ENCODE measurements around the gene UROS. TPM values are rescaled to one million over a fixed set of nuclear protein-coding genes. Genes with fewer than 3 reads are reported as not detected.
A peak's percentile ranks its signal among the peaks of the same experiment; 100 is the strongest.

UROS gene
- total and polyA plus RNA-seq, 2 of the 4 experiments (the other 2 are of a cell fraction): 48.7 to 56.5 TPM

DNA sequence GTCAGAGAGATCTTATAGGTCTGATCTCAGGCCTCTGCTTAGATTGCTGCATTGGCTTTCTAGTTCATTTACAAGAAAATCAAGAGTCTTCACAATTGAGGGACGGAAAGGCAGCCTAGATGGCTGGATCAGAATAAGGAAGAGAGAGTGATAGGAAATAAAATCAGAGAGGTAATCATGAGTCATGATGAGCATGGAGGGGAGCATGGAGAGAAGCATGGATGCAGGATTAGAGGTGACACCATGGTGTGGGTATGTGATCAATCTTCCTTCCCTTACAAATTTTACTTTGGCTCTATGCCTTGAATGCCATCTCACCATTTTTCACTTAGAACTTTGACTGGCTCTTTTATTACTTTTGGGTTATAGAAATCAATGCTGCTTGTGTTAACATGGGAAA is 1.7 kb upstream of the UROS start:
- no peak overlapping the region for H2BK5ac ChIP-seq (ENCODE audit: low read depth, low read length, poor library complexity, severe bottlenecking)
- dilution Hi-C loops (cut with HindIII; ENCODE audit: low sequenced_read_pairs, unreplicated experiment): no loop called here
- peaks cover 6% of the 10 kb centered on the region; the same call in 1 of the 2 replicates for H3K4me1 ChIP-seq (ENCODE audit: control insufficient read depth, insufficient read depth, low read length)
- H3K9ac ChIP-seq (ENCODE audit: low read depth, low read length): no peak overlapping the region
- no peak overlapping the region for H4K5ac ChIP-seq (ENCODE audit: low read depth, low read length)
- peak overlapping the region; percentile 9; the same call in 1 of the 2 replicates for H3K4me3 ChIP-seq (ENCODE audit: insufficient read depth, low read depth, low read length)
- TF ChIP-seq FOS (IDR thresholded peaks at IDR 0.05; ENCODE audit: low read depth, low read length) (0 out of 2 replicates have a peak, but pooled peaks have one; percentile 14), NFE2L2 (IDR thresholded peaks at IDR 0.05; ENCODE audit: low read depth, low read length) (peak; percentile 34; the same call in 1 of the 2 replicates), CHD1 (IDR thresholded peaks at IDR 0.05; ENCODE audit: low read depth, low read length) (no peak), MXI1 (IDR thresholded peaks at IDR 0.05; ENCODE audit: borderline replicate concordance, low read depth, low read length) (peak; percentile 45; the same call in 1 of the 2 replicates)
- ATAC-seq (ENCODE audit: low read depth): no peak
- H3K27me3 ChIP-seq (ENCODE audit: control insufficient read depth, insufficient read depth, low read length): no peaks in the 10 kb centered on the region
- H2AK5ac ChIP-seq (ENCODE audit: low read depth, low read length): no peak overlapping the region
- H2BK15ac ChIP-seq (ENCODE audit: low read depth, low read length): no peak overlapping the region
- intact Hi-C loops (cut with micrococcal nuclease): no loop called here
- no peak overlapping the region for H4K91ac ChIP-seq (ENCODE audit: insufficient read depth, low read depth, low read length)
- in situ Hi-C loops (cut with MboI; ENCODE audit: low sequenced_read_pairs): no loop called here
- H3K9me1 ChIP-seq (ENCODE audit: insufficient read depth, low read length): no peaks in the 10 kb centered on the region
- H3K56ac ChIP-seq (ENCODE audit: extremely low read depth, insufficient read depth, low read length): no peak overlapping the region
- no peak overlapping the region for H2AFZ ChIP-seq (replicated peaks; ENCODE audit: low read length, poor library complexity)
- ChIA-PET POLR2A (ENCODE audit: unreplicated experiment) (no interaction called here), CTCF (no interaction called here)
- H3K36me3 ChIP-seq (ENCODE audit: control insufficient read depth, insufficient read depth, low read length): peaks cover 14% of the 10 kb centered on the region
- DNase-seq: peak; percentile 61
- H4K20me1 ChIP-seq (ENCODE audit: insufficient read depth, low read length): peaks cover 13% of the 10 kb centered on the region; the same call in 1 of the 2 replicates
- H3K23ac ChIP-seq (ENCODE audit: low read depth, low read length): no peak overlapping the region
- no peak overlapping the region for H3K18ac ChIP-seq (ENCODE audit: low read depth, low read length)
- no peak overlapping the region for H2BK120ac ChIP-seq (ENCODE audit: low read depth, low read length)
- no peak overlapping the region for H2BK20ac ChIP-seq (ENCODE audit: low read depth, low read length)
- peak overlapping the region; percentile 35; the same call in 1 of the 2 replicates for H3K4me2 ChIP-seq (ENCODE audit: low read depth, low read length)
- no peak overlapping the region for H3K27ac ChIP-seq (ENCODE audit: insufficient read depth, low read length)
- no peaks in the 10 kb centered on the region for H3K9me3 ChIP-seq (ENCODE audit: control insufficient read depth, insufficient read depth, low read length)
- H3K14ac ChIP-seq (replicated peaks; ENCODE audit: low read depth, low read length): no peak overlapping the region
- TSS peak; percentile 52 for BruUV-seq (replicated peaks)
- peaks cover 35 to 53% of the 10 kb centered on the region in 2 experiments for H3K79me1 ChIP-seq (ENCODE audit: low read depth in 1 of 2, low read length in 2 of 2)
- H2AK9ac ChIP-seq (replicated peaks; ENCODE audit: low read depth, low read length, poor library complexity): no peak overlapping the region
- H3K4ac ChIP-seq (ENCODE audit: low read depth, low read length): no peak overlapping the region
- 71% methylated on average over 1 of the region's 1 CpG; no CpG with 5 or more reads in 1 of the 2 experiments for WGBS, 2 experiments (ENCODE audit: extremely low coverage in 2 of 2, insufficient read length in 1 of 2)
- no peak overlapping the region for H4K8ac ChIP-seq (ENCODE audit: low read depth in 2 of 2, low read length in 2 of 2)

All from IMR-90 (cell line).